Testis (tissue), 2 donors: ENCODE data around the gene NPB.

ENCODE experiments used
- CTCF ChIP-seq, 3 experiments: fragments of 450-650 bp in 2 of 3; fragments of 200-600 bp in 1 of 3; sonication (generic) in 1 of 3; IDR thresholded peaks; one replicate each; pipeline ENCODE4 v1.5.1; 2016 to 2019; ENCODE audit warnings: antibody characterized with exemption in 3 of 3, mild to moderate bottlenecking in 2 of 3, moderate library complexity in 1 of 3
- POLR2A ChIP-seq: fragments of 450-650 bp; IDR thresholded peaks from one replicate; pipeline ENCODE4 v1.6.1; 2017; ENCODE audit warnings: antibody characterized with exemption, mild to moderate bottlenecking, moderate library complexity

GRCh38 chr17:81911277-81911961 lies 9.4 kb downstream of the NPB start, which contains the start of gene PCYT2:
- no peak for TF ChIP-seq CTCF (IDR thresholded peaks at IDR 0.05)
- TF ChIP-seq POLR2A = no peak
